ENCODE data around the gene APBB2. TPM values are rescaled to one million over a fixed set of nuclear protein-coding genes. Genes with fewer than 3 reads are reported as not detected.

Gene APBB2
- total and polyA plus RNA-seq, 4 donors = 4.8 to 31.5 (median 11.2) TPM

DNA sequence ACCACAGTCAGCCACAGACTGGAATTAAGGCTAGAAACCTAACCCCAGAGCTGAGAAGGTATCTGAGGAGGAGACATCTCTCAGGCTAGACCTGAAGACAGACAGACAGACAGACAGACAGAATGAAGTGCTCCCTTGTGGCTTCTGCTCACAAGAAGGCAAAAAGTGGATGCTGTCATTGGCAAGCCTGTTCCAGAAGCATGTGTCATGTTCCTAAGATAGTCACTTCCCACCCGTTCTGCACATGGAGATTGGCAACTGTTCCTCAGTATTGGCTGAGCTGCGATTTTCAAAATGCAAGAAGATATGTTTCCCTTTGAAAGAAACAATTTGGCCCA lies 298.2 kb downstream of the APBB2 start:
- peaks cover 0 to 11% (median 7%) of the 10 kb centered on the region in 4 donors for H3K4me1 ChIP-seq (ENCODE audit: control insufficient read depth in 4 of 4, insufficient read depth in 4 of 4, low read length in 3 of 4)
- no peak overlapping the region for H3K4me3 ChIP-seq (ENCODE audit: low read depth in 1 of 3, low read length in 3 of 3)
- H3K27ac ChIP-seq (ENCODE audit: low read depth in 1 of 2, low read length in 2 of 2) = no peak overlapping the region
- no peak overlapping the region for H3K9ac ChIP-seq (ENCODE audit: low read depth in 1 of 2, low read length in 2 of 2)
- TF ChIP-seq, protein P1, sequence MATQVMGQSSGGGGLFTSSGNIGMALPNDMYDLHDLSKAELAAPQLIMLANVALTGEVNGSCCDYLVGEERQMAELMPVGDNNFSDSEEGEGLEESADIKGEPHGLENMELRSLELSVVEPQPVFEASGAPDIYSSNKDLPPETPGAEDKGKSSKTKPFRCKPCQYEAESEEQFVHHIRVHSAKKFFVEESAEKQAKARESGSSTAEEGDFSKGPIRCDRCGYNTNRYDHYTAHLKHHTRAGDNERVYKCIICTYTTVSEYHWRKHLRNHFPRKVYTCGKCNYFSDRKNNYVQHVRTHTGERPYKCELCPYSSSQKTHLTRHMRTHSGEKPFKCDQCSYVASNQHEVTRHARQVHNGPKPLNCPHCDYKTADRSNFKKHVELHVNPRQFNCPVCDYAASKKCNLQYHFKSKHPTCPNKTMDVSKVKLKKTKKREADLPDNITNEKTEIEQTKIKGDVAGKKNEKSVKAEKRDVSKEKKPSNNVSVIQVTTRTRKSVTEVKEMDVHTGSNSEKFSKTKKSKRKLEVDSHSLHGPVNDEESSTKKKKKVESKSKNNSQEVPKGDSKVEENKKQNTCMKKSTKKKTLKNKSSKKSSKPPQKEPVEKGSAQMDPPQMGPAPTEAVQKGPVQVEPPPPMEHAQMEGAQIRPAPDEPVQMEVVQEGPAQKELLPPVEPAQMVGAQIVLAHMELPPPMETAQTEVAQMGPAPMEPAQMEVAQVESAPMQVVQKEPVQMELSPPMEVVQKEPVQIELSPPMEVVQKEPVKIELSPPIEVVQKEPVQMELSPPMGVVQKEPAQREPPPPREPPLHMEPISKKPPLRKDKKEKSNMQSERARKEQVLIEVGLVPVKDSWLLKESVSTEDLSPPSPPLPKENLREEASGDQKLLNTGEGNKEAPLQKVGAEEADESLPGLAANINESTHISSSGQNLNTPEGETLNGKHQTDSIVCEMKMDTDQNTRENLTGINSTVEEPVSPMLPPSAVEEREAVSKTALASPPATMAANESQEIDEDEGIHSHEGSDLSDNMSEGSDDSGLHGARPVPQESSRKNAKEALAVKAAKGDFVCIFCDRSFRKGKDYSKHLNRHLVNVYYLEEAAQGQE (IDR thresholded peaks at IDR 0.05) = no peak
- TF ChIP-seq GABPA (IDR thresholded peaks at IDR 0.05 in 1 of 2, conservative IDR thresholded peaks at IDR 0.05 in 1 of 2) (no peak), HNF4G (IDR thresholded peaks at IDR 0.05) (no peak), SP1 (IDR thresholded peaks at IDR 0.05) (no peak), JUND (IDR thresholded peaks at IDR 0.05) (no peak)
- TF ChIP-seq, protein P2, sequence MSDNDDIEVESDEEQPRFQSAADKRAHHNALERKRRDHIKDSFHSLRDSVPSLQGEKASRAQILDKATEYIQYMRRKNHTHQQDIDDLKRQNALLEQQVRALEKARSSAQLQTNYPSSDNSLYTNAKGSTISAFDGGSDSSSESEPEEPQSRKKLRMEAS (IDR thresholded peaks at IDR 0.05) = no peak
- DNase-seq (ENCODE audit: low spot score) = no peak
- no peaks in the 10 kb centered on the region for H3K9me3 ChIP-seq (ENCODE audit: control insufficient read depth in 4 of 4, low read length in 3 of 4)
- H3K27me3 ChIP-seq (ENCODE audit: control insufficient read depth in 4 of 4, insufficient read depth in 4 of 4, low read length in 3 of 4) = no peaks in the 10 kb centered on the region
- WGBS = 90% methylated on average over 2 of the region's 2 CpGs
- H3K36me3 ChIP-seq (ENCODE audit: control insufficient read depth in 4 of 4, insufficient read depth in 3 of 4, low read depth in 1 of 4, low read length in 3 of 4) = no peaks in the 10 kb centered on the region

DNA sequence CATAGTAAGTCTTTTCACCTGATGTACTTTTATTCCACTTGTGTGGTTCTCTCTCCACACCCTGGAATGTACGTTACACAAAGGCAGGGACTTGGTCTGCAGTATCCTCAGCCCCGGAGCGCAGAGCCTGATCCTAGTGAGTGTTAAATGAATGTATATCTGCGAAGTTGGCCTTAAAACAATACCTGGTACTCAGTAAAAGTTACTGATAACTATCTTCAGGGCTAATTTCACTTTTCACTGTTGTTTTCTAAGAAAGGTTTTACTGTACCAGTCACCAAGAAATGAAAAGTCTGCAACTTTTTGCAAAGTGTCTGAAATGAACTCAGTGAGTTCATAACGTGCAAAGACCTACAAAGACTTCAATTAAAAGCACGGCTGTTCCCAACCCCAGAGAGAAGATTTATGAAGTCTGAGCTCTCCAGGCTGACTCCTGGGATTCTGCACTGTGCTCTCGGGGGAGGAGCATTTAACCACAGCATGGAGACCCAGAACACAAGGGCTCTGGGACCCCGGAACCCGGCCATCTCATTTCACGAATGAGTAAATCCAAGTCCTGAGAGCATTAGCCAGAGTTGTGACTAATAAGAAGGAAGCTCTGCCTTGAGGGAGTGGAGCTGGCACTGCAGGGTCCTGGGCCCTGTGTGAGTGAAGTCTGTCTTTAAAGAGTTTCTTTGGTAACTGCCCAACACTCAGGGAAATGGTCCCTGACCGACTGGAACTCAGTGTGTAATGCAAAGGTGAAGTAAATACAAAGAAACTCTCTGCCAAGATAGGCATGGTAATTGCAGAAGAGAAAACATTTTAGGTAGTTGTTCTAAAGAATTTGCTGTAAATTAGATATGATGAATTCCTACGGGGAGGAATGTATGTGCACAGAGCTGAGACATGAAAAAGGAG lies 298.8 kb downstream of the APBB2 start:
- no peak overlapping the region for H3K27ac ChIP-seq (ENCODE audit: low read depth in 1 of 2, low read length in 2 of 2)
- 91% methylated on average over 12 of the region's 12 CpGs for WGBS
- DNase-seq (ENCODE audit: low spot score) = no peak
- TF ChIP-seq, protein P1 (IDR thresholded peaks at IDR 0.05) = no peak
- TF ChIP-seq, protein P2 (IDR thresholded peaks at IDR 0.05) = no peak
- TF ChIP-seq, protein P3, sequence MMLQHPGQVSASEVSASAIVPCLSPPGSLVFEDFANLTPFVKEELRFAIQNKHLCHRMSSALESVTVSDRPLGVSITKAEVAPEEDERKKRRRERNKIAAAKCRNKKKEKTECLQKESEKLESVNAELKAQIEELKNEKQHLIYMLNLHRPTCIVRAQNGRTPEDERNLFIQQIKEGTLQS (IDR thresholded peaks at IDR 0.05) = no peak
- TF ChIP-seq FOXA1 (IDR thresholded peaks at IDR 0.05) (no peak), RXRA (IDR thresholded peaks at IDR 0.05) (no peak), RAD21 (IDR thresholded peaks at IDR 0.05) (no peak), TAF1 (conservative IDR thresholded peaks at IDR 0.05) (no peak), EGR1 (IDR thresholded peaks at IDR 0.05; ENCODE audit: low read depth in 2 of 2) (no peak), YY1 (IDR thresholded peaks at IDR 0.05) (no peak), JUND (IDR thresholded peaks at IDR 0.05) (no peak), SP1 (IDR thresholded peaks at IDR 0.05) (no peak), GABPA (IDR thresholded peaks at IDR 0.05 in 1 of 2, conservative IDR thresholded peaks at IDR 0.05 in 1 of 2) (no peak)
- TF ChIP-seq, protein P4, sequence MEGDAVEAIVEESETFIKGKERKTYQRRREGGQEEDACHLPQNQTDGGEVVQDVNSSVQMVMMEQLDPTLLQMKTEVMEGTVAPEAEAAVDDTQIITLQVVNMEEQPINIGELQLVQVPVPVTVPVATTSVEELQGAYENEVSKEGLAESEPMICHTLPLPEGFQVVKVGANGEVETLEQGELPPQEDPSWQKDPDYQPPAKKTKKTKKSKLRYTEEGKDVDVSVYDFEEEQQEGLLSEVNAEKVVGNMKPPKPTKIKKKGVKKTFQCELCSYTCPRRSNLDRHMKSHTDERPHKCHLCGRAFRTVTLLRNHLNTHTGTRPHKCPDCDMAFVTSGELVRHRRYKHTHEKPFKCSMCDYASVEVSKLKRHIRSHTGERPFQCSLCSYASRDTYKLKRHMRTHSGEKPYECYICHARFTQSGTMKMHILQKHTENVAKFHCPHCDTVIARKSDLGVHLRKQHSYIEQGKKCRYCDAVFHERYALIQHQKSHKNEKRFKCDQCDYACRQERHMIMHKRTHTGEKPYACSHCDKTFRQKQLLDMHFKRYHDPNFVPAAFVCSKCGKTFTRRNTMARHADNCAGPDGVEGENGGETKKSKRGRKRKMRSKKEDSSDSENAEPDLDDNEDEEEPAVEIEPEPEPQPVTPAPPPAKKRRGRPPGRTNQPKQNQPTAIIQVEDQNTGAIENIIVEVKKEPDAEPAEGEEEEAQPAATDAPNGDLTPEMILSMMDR (IDR thresholded peaks at IDR 0.05; ENCODE audit: low read depth, low read length, missing input control) = no peak
- peaks cover 0 to 11% (median 7%) of the 10 kb centered on the region in 4 donors for H3K4me1 ChIP-seq (ENCODE audit: control insufficient read depth in 4 of 4, insufficient read depth in 4 of 4, low read length in 3 of 4)
- no peaks in the 10 kb centered on the region for H3K9me3 ChIP-seq (ENCODE audit: control insufficient read depth in 4 of 4, low read length in 3 of 4)
- no peak overlapping the region for H3K4me3 ChIP-seq (ENCODE audit: low read depth in 1 of 3, low read length in 3 of 3)
- no peak overlapping the region for H3K9ac ChIP-seq (ENCODE audit: low read depth in 1 of 2, low read length in 2 of 2)
- H3K36me3 ChIP-seq (ENCODE audit: control insufficient read depth in 4 of 4, insufficient read depth in 3 of 4, low read depth in 1 of 4, low read length in 3 of 4) = no peaks in the 10 kb centered on the region
- H3K27me3 ChIP-seq (ENCODE audit: control insufficient read depth in 4 of 4, insufficient read depth in 4 of 4, low read length in 3 of 4) = no peaks in the 10 kb centered on the region

Measured in liver (tissue), 9 donors.